Measurements from ENCODE around the gene USP6.

The USP6 gene

DNA sequence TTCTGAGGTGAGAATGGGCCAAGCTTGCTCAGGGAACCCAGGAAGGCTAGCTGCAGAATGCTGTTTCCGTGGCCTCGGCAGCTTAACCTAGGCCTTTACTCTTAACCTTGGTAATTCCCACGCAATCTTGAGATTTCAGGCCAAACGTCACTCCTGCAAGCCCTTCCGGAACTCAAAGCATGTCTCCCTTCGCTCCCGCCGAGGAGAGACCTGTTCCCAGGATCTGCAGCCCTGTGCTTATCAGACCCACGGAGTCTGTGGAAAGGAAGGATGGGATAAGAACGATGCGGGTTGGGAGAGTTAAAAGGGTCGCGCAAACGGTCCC lies 38.1 kb upstream of the USP6 start:
- no peak overlapping the region for H3K4me2 ChIP-seq (ENCODE audit: low read depth, low read length)
- no peaks in the 10 kb centered on the region for H3K9me3 ChIP-seq (replicated peaks; ENCODE audit: insufficient read depth, low read length)
- no peak for DNase-seq

DNA sequence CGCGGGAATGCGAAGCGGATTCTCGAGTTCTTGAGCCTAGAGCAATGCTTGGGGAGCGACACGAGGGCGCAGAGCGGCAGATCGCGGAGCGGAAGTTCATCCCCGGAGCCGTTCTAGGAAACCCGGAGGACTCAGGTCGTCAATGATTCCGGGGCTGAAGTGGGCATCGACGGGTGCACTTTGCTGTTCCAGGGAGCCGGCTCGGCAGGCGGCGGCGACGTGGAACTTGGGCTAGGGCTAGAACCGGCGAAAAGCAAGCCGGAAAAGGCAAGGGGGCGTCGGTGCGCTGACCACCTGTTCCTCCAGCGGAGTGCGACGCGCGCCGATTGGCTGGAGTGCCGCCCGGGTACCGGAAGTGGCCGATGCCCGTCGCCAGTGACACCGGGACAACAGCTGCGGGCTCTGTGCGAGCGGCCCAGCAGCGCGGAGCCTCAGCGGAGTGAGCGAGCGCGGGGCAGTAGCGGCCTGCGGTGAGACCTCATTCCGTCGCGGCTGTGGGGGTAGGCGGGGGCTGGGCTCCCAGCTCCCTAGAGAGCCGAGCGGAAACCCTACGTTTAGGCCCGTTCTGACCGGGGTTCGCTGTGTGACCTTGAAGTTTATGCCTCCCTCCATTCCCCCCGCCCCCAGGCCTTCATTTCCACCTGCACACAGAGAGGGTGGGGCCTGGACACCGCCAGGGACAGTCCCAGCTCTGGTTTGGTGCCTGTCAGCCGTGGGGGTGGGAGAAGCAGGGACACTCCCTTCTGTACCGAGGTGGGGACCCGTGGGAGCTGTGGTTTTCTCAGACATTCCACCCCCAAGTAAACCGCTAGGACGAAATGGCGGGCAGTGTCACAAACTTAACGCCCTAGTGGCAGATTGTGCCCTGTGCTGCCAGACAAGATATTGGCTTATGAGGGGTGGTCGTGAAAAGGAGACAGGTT lies 37.5 kb upstream of the USP6 start, which contains the start of gene ZFP3:
Gene ZFP3, plus strand, starts transcription at position 362 of the 923 bp plus-strand sequence. CDS start 13,038 bp downstream, outside the sequence.
- Histone ChIP-seq H3K79me2 (ENCODE audit: low read length) (no peaks in the 10 kb centered on the region), H3K36me3 (replicated peaks; ENCODE audit: insufficient read depth, low read length) (no peaks in the 10 kb centered on the region), H3K4me1 (ENCODE audit: low read length) (no peaks in the 10 kb centered on the region), H3K9ac (ENCODE audit: low read length) (no peak within 1 kb of the TSS), H3K9me3 (replicated peaks; ENCODE audit: insufficient read depth, low read length) (no peaks in the 10 kb centered on the region), H4K20me1 (ENCODE audit: insufficient read depth, low read length) (no peaks in the 10 kb centered on the region), H3K4me3 (ENCODE audit: low read length) (no peak within 1 kb of the TSS), H3F3A (ENCODE audit: insufficient read depth, low read length) (no peaks in the 10 kb centered on the region), H2AFZ (ENCODE audit: low read length) (no peak within 1 kb of the TSS), H3K4me2 (ENCODE audit: low read depth, low read length) (no peak within 1 kb of the TSS), H3K9me2 (replicated peaks; ENCODE audit: insufficient read depth, low read length) (no peaks in the 10 kb centered on the region), H3K27me3 (replicated peaks; ENCODE audit: insufficient read depth, low read length) (no peaks in the 10 kb centered on the region), H3K27ac (ENCODE audit: low read length) (no peak within 1 kb of the TSS)
- TF ChIP-seq, protein P1, sequence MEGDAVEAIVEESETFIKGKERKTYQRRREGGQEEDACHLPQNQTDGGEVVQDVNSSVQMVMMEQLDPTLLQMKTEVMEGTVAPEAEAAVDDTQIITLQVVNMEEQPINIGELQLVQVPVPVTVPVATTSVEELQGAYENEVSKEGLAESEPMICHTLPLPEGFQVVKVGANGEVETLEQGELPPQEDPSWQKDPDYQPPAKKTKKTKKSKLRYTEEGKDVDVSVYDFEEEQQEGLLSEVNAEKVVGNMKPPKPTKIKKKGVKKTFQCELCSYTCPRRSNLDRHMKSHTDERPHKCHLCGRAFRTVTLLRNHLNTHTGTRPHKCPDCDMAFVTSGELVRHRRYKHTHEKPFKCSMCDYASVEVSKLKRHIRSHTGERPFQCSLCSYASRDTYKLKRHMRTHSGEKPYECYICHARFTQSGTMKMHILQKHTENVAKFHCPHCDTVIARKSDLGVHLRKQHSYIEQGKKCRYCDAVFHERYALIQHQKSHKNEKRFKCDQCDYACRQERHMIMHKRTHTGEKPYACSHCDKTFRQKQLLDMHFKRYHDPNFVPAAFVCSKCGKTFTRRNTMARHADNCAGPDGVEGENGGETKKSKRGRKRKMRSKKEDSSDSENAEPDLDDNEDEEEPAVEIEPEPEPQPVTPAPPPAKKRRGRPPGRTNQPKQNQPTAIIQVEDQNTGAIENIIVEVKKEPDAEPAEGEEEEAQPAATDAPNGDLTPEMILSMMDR (IDR thresholded peaks at IDR 0.05; ENCODE audit: low read length), result no peak
- TF ChIP-seq EZH2 (optimal IDR thresholded peaks at IDR 0.05; ENCODE audit: low read depth, low read length) (no peak), EZH2phosphoT487 (IDR thresholded peaks at IDR 0.05; ENCODE audit: low read length) (no peak)
- DNase-seq, result no peak

More for the DNA sequence above, 38.1 kb upstream of the USP6 start:
- Histone ChIP-seq H2AFZ (ENCODE audit: low read length) (no peak overlapping the region), H3K9me2 (replicated peaks; ENCODE audit: insufficient read depth, low read length) (no peaks in the 10 kb centered on the region), H3K79me2 (ENCODE audit: low read length) (no peaks in the 10 kb centered on the region), H3K27me3 (replicated peaks; ENCODE audit: insufficient read depth, low read length) (no peaks in the 10 kb centered on the region), H3K4me3 (ENCODE audit: low read length) (no peak overlapping the region), H4K20me1 (ENCODE audit: insufficient read depth, low read length) (no peaks in the 10 kb centered on the region), H3K27ac (ENCODE audit: low read length) (no peak overlapping the region), H3K36me3 (replicated peaks; ENCODE audit: insufficient read depth, low read length) (no peaks in the 10 kb centered on the region), H3K4me1 (ENCODE audit: low read length) (no peaks in the 10 kb centered on the region), H3F3A (ENCODE audit: insufficient read depth, low read length) (no peaks in the 10 kb centered on the region), H3K9ac (ENCODE audit: low read length) (no peak overlapping the region)
- TF ChIP-seq, protein P1 (IDR thresholded peaks at IDR 0.05; ENCODE audit: low read length), result no peak
- TF ChIP-seq EZH2 (optimal IDR thresholded peaks at IDR 0.05; ENCODE audit: low read depth, low read length) (no peak), EZH2phosphoT487 (IDR thresholded peaks at IDR 0.05; ENCODE audit: low read length) (no peak)

DNA sequence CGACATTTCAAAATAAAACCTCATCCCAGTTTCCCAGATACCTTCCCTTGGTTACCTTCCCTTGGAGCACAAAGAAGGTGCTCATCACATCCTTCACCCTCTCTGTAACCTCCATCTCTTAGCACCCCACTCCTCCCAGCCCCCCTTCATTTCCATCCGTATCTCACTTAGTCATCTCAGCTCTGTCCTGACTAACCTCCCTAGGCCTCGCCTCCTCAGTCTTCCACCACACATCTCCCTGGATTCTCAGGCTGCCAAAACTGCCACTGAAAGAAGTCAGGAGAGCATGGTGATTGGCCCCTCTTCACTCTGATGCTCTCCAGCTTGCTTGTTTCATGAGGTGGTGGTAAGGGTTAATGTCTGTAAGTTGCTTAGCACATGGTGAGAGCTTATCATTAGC lies 35.2 kb upstream of the USP6 start:
- H3K4me3 ChIP-seq (ENCODE audit: low read length), result no peak overlapping the region
- no peaks in the 10 kb centered on the region for H3K9me2 ChIP-seq (replicated peaks; ENCODE audit: insufficient read depth, low read length)
- no peaks in the 10 kb centered on the region for H3F3A ChIP-seq (ENCODE audit: insufficient read depth, low read length)
- no peak overlapping the region for H3K27ac ChIP-seq (ENCODE audit: low read length)
- H3K9me3 ChIP-seq (replicated peaks; ENCODE audit: insufficient read depth, low read length), result no peaks in the 10 kb centered on the region
- TF ChIP-seq EZH2 (optimal IDR thresholded peaks at IDR 0.05; ENCODE audit: low read depth, low read length), result no peak
- TF ChIP-seq, protein P1 (IDR thresholded peaks at IDR 0.05; ENCODE audit: low read length), result no peak
- TF ChIP-seq EZH2phosphoT487 (IDR thresholded peaks at IDR 0.05; ENCODE audit: low read length), result no peak
- no peaks in the 10 kb centered on the region for H3K4me1 ChIP-seq (ENCODE audit: low read length)
- H4K20me1 ChIP-seq (ENCODE audit: insufficient read depth, low read length), result no peaks in the 10 kb centered on the region
- H3K36me3 ChIP-seq (replicated peaks; ENCODE audit: insufficient read depth, low read length), result no peaks in the 10 kb centered on the region
- no peak overlapping the region for H3K9ac ChIP-seq (ENCODE audit: low read length)
- DNase-seq, result no peak
- H3K27me3 ChIP-seq (replicated peaks; ENCODE audit: insufficient read depth, low read length), result peaks cover 1% of the 10 kb centered on the region; the same call in 1 of the 2 replicates
- no peak overlapping the region for H3K4me2 ChIP-seq (ENCODE audit: low read depth, low read length)
- H2AFZ ChIP-seq (ENCODE audit: low read length), result no peak overlapping the region
- no peaks in the 10 kb centered on the region for H3K79me2 ChIP-seq (ENCODE audit: low read length)

Measured in MM.1S (cell line).